ENCODE results near the gene DLX1.
A peak's percentile ranks its signal among the peaks of the same experiment; 100 is the strongest.

The DLX1 gene

GRCh38 chr2:172100935-172101820 lies 15.9 kb downstream of the DLX1 start (continued):
- no peak for TF ChIP-seq ZNF311 (tag by site-specific recombination; IDR thresholded peaks at IDR 0.05; ENCODE audit: borderline replicate concordance)
- TF ChIP-seq IKZF3 (tag by site-specific recombination; IDR thresholded peaks at IDR 0.05) = peak; percentile 53
- no peak for TF ChIP-seq SCRT2 (tag by site-specific recombination; IDR thresholded peaks at IDR 0.05)
- TF ChIP-seq ZNF335 (tag by site-specific recombination; conservative IDR thresholded peaks at IDR 0.05) = no peak
- TF ChIP-seq ZXDB (tag by site-specific recombination; IDR thresholded peaks at IDR 0.05) = peak; percentile 74
- no peak for TF ChIP-seq ZNF10 (tag by site-specific recombination; IDR thresholded peaks at IDR 0.05)
- no peak for TF ChIP-seq ZNF626 (tag by site-specific recombination; IDR thresholded peaks at IDR 0.05)
- no peak for TF ChIP-seq ZNF701 (tag by site-specific recombination; IDR thresholded peaks at IDR 0.05)
- TF ChIP-seq ZNF747 (tag by site-specific recombination; IDR thresholded peaks at IDR 0.05) = no peak
- TF ChIP-seq ZNF510 (tag by site-specific recombination; IDR thresholded peaks at IDR 0.05; ENCODE audit: insufficient replicate concordance) = no peak
- no peak for TF ChIP-seq ZNF169 (tag by site-specific recombination; IDR thresholded peaks at IDR 0.05)
- no peak for TF ChIP-seq ZNF174 (tag by site-specific recombination; IDR thresholded peaks at IDR 0.05)
- TF ChIP-seq ZNF518A (tag by site-specific recombination; conservative IDR thresholded peaks at IDR 0.05; ENCODE audit: low read depth) = no peak
- no peak for TF ChIP-seq ZNF792 (tag by site-specific recombination; IDR thresholded peaks at IDR 0.05)
- TF ChIP-seq SP3 (tag by site-specific recombination; IDR thresholded peaks at IDR 0.05) = no peak
- TF ChIP-seq ZNF561 (tag by site-specific recombination; IDR thresholded peaks at IDR 0.05; ENCODE audit: borderline replicate concordance) = peak; percentile 27; the same call in 1 of the 2 replicates
- peak; percentile 83 for TF ChIP-seq CTCF (tag by site-specific recombination; IDR thresholded peaks at IDR 0.05)
- no peak for TF ChIP-seq TCF7L2 (IDR thresholded peaks at IDR 0.05; ENCODE audit: borderline replicate concordance, low read depth, low read length)
- TF ChIP-seq KLF7 (tag by site-specific recombination; IDR thresholded peaks at IDR 0.05; ENCODE audit: borderline replicate concordance) = no peak
- TF ChIP-seq ZNF157 (tag by site-specific recombination; IDR thresholded peaks at IDR 0.05) = no peak
- no peak for TF ChIP-seq MYNN (tag by site-specific recombination; IDR thresholded peaks at IDR 0.05; ENCODE audit: borderline replicate concordance)
- peak; percentile 94 for TF ChIP-seq ZIC2 (tag by site-specific recombination; IDR thresholded peaks at IDR 0.05)
- TF ChIP-seq ZNF239 (tag by site-specific recombination; IDR thresholded peaks at IDR 0.05) = no peak
- no peak for TF ChIP-seq ZNF280C (tag by site-specific recombination; IDR thresholded peaks at IDR 0.05)
- TF ChIP-seq GLIS2 (tag by site-specific recombination; IDR thresholded peaks at IDR 0.05) = peak; percentile 42; the same call in 1 of the 2 replicates
- no peak for TF ChIP-seq MEIS1 (CRISPR knock-in tag; IDR thresholded peaks at IDR 0.05; ENCODE audit: borderline replicate concordance)
- no peak for TF ChIP-seq TSHZ1 (tag by site-specific recombination; IDR thresholded peaks at IDR 0.05; ENCODE audit: borderline replicate concordance)
- TF ChIP-seq KLF9 (tag by site-specific recombination; IDR thresholded peaks at IDR 0.05; ENCODE audit: low read depth) = no peak
